ENCODE results near the gene LSM12.

The LSM12 gene

DNA sequence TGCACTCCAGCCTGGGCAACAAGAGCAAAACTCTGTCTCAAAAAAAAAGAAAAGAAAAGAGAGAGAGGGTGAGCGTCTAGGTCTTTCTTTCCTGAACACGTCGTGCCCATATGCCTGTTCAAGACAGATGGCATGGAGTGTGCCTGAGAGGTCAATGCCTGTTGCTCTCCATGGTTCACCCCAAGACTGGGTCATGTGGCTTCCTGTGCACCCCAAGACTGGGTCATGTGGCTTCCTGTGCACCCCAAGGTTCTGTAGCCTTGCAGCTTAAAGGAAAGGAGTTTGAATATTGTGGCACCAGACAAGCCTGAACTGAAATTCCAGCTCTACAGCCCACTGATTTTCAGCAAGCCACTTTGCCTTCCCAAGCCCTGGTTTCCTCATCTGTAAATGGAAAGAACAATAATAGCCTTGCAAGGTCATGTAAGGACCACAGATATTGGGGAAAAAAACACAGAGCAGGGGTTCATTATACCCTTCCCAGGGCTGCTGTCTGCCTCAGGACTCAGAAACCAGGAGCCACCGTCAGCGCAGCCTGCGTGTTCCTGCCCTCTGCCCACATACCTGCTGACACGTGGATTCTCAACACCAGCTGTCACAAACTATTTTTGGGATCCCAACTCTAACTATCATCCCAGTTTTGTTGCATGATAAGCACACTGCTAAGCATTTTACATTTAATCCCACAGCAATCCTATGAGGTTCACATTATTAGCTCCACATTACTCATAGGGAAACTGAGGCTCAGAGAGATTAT, 80.1 kb downstream of the LSM12 start:
- DNase-seq (ENCODE audit: low read depth), result no peak

DNA sequence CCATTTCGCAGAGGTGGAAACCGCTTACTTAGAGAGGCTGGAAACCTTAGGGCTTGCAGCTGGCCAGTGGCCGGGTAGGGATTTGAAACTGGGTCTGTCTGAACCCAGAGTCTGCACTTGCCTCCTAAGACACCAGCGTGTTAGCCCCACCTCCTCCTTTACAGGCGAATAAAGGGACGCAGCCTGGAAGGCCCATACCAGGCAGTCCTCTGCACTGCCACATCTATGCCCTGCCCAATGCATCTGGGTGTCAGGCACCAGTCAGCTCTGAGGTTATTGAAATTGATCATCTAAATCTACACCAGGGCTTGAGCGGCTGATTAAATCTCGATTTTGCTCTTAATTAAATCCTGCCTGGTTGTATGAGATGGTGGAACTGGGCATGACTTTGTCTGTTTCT, 82.0 kb downstream of the LSM12 start:
- DNase-seq (ENCODE audit: low read depth), result peak; percentile 31

Data from EH (cell line).